ENCODE measurements around the gene CLRN2. TPM values are rescaled to one million over a fixed set of nuclear protein-coding genes. Genes with fewer than 3 reads are reported as not detected.

The CLRN2 gene, protein sequence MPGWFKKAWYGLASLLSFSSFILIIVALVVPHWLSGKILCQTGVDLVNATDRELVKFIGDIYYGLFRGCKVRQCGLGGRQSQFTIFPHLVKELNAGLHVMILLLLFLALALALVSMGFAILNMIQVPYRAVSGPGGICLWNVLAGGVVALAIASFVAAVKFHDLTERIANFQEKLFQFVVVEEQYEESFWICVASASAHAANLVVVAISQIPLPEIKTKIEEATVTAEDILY
- polyA plus RNA-seq (2012; ENCODE audit: insufficient read depth, insufficient read length) = not detected

DNA sequence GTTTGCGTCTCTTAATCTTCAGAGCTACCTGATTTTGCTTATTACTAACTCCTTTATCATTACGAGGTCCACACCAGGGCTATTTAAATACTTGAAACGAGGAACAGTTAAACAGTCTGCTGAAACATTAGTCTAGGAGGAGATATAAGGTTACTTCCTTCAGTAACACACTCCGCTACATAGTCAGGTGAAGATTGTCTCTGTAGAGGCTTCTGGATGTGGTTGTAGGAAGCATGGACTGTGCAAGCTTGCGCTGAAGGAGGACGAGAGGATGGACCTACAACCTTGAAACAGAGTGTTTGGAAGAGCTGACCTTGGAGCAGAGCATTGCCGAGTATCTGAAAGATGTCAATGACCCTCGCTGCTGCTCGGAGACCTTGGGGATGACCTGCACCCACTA lies at the start of gene CLRN2:
CLRN2 (plus strand) TSS at position 301 of the 400 bp plus-strand sequence. CDS start 102 bp downstream, outside the sequence.
- no peak within 1 kb of the TSS for H3K4me3 ChIP-seq (ENCODE audit: low read length)

DNA sequence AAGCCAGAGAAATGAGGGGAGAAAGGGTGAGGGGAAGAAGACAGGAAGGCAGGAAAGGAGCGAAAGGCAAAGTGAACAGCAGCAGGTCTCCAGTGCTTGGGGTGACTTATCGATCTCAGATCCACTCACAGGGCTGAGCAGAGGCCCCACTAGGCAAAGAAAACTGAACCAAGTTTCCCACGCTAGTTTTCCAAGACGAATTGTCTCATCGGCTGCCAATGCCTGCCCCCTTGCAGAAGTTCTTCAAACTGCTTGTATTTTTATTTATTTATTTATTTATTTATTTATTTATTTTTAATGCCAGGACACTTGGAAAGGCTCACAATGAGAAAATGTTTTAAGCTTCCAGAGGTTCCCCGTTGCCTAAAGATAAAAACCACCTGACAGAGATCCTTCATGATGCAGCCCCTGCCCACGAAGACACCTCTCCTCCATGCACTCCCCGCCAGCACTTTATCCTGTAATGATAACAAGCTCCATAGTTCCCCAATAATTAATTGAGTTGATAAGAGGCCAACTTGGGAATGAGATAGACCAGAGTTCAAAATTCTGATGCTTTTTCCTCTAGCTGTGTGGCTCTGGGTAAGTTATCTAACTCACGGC lies 46.2 kb upstream of the CLRN2 start:
- no peak overlapping the region for H3K4me3 ChIP-seq (ENCODE audit: low read length)
- DNase-seq (ENCODE audit: low read depth, low spot score) = no peak

More for the DNA sequence above, at the start of gene CLRN2:
- no peak for DNase-seq (ENCODE audit: low read depth, low spot score)

DNA sequence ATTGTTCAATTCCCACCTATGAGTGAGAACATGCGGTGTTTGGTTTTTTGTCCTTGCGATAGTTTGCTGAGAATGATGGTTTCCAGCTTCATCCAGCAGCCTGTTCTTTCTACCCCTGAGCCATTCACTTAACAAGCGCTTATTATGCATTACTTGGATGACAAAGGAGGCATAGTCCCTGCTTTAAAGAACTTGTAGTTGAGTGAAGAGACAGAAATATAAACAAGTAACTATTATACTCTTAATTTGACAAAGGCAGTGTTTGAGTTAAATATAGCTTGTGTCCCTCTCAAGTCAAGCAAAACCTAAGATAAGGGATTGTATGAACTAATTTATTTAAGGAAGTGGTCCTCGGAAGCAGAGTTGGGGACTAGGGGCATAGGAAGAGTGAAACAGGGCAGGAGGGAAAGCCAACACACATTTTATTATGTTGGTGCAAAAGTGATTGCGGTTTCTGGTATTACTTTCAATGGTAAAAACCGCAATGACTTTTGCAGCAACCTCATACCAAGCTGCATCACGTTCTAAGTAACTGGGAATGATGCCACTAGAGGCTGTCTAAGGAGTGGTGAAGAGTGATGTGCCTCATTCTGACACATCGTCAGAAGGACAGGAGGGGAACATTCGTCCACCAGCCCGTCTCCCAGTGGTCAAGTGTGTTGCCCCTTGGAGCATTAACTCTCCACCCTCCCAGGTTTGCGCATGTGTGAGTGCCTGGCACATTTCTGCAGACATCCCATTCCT lies 44.9 kb upstream of the CLRN2 start:
- no peak overlapping the region for H3K4me3 ChIP-seq (ENCODE audit: low read length)
- DNase-seq (ENCODE audit: low read depth, low spot score) = no peak

DNA sequence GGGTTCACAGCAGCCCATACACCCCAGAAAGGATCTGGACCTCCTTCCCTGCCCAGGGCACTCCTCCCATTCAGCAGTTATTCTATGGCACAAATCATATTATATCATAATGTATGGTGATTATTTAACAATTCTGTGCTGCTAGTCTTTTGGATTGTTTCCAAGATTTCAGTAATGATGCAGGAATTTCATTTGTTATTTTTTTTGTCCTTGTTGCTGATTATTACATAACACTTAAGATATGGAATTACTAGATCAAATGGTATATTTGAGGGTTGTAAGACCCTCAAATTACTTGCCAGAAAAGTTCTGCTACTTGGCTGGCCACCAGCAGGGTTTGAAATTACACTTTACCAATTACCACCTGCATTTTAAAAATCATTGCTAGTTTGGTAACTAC lies 39.5 kb upstream of the CLRN2 start:
- no peak for DNase-seq (ENCODE audit: low read depth, low spot score)

DNA sequence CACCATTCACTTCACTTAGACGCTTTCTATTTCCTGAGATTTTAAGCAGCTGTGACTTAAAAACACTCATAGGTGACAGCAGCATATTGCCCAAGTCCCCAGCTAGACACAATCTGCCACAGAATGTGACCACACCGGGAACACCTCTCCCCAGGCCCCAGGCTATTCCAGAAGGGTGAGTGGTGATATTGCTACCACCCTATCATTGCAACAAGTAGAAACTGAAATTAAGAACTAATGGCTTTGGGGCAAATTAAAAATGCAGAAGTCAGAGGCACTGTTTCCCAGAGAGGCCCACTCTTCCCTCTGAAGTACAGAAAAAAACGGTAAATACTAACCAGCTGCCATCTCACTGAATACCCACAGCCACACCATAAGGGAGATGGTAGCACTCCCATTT lies 38.1 kb upstream of the CLRN2 start:
- DNase-seq (ENCODE audit: low read depth, low spot score) = no peak
- H3K4me3 ChIP-seq (ENCODE audit: low read length) = no peak overlapping the region

More for the DNA sequence above, 39.5 kb upstream of the CLRN2 start:
- no peak overlapping the region for H3K4me3 ChIP-seq (ENCODE audit: low read length)

DNA sequence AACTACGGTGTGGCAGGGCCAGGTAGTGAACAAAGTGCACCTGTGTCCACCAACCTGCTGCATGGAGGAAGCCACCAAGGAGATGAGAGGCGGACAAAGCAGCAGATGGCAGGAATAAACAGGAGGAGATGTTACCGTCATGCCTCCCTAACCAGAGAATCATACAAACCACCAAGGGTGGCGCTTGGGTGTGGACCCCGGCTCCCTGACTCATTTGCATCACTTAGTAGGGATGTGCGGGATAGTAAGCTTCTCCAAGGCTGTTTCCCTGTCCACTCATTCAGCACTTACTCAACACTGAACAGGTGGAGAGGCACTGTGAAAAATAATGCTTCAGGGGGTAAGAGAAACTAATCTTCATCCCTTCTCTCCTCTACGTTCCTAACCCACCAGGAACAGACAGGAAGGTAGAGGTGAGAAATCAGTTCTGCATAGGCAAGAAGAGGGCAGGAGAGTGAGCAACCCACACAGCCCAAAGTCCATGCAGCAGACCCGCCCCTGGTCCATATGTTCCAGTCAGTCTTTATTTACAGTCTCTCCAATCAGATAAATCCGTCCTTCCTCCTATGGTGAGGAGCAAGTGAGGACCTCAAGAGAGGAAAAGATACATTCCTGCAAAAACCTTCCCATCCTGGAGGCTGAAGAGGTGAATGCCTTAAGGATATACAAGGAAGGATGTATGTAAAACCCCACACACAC lies 37.0 kb upstream of the CLRN2 start:
- DNase-seq (ENCODE audit: low read depth, low spot score) = no peak
- no peak overlapping the region for H3K4me3 ChIP-seq (ENCODE audit: low read length)

DNA sequence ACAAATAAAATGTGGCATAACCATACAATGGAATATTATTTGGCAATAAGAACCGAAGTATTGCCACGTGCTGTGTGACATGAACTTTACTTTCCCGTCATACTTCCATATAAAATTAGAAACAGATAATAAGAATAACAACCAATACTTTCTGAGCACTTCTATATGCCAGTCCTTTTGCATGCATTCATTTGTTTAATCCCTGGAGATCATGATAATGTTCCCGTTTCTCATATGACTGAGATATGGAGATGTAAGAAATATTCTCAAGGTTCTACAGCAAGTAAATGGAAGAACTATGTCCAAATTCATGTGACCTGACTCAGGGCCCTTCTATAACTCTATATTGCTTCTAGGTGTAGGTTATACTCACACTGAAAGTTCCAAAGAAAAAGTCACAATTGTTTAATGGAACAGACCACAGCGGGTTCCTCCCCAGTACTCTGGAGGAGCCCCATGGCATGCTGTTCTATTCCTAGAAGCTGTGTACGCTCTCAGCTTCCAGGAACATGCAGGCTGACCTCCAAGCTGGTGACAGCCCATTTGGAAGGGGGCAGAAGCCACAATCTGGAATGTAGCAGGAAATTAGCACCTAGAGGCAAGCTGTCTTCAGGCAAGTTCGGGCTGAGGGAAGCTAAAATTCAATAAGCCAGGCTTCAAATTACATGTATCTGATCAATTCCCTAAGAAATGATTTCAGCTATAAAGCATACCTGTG lies 34.6 kb upstream of the CLRN2 start:
- no peak overlapping the region for H3K4me3 ChIP-seq (ENCODE audit: low read length)
- no peak for DNase-seq (ENCODE audit: low read depth, low spot score)

DNA sequence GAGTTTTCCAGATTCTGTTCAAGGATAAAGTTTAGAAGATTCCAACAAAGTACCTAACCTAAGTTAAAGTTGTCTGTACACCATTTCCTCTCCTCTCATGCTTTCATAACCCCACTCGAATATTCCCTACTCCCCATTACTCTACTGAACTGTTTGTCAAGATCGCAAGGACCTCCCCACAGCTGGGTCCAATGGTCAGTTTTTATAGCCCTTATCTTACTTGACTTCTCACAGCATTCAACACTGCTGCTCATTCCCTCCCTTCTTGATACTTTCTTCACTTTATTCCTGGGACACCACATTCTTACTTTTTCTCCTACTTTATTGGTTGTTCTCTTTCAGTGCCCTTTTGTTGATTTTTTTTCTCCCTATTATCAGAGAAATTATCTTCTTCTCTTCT lies 34.0 kb upstream of the CLRN2 start:
- no peak for DNase-seq (ENCODE audit: low read depth, low spot score)
- H3K4me3 ChIP-seq (ENCODE audit: low read length) = no peak overlapping the region

DNA sequence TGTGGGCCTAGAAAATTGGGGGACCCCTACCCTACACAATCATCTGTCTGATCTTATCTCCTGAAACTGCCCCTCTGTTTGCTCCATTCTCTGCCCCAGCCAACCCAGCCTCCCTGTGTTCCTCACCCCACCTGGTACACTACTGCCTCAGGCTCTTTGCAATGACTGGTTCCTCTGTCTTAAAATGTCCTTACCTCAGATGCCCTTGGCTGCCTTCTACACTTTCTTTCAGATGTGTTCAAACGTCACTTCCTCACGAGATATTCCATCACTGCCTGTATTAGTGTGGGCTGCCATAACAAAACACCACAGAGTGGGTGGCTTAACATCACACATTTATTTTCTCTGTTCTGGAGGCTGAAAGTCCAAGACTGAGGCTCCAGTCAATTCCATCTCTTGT lies 32.2 kb upstream of the CLRN2 start:
- H3K4me3 ChIP-seq (ENCODE audit: low read length) = no peak overlapping the region
- no peak for DNase-seq (ENCODE audit: low read depth, low spot score)

DNA sequence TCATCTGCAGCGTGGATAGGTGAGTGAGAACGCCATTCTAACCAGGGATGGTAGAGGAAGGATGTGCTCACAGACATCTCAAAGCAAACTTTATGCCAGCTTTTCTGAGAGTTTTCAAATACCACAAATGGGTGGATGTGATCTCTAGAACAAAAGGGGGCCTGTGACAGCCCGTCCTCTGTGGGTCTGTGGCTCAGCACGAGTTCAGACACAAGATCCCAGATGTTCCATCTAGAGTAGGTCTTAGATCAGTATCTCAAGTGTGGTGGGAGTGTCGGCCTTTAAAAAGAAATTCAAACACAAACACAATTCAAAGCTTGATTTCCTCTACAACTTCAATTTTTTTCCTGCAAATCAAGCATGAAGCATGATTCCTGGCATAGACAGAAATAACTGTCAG lies 25.8 kb upstream of the CLRN2 start:
- H3K4me3 ChIP-seq (ENCODE audit: low read length) = no peak overlapping the region
- DNase-seq (ENCODE audit: low read depth, low spot score) = peak; percentile 86

DNA sequence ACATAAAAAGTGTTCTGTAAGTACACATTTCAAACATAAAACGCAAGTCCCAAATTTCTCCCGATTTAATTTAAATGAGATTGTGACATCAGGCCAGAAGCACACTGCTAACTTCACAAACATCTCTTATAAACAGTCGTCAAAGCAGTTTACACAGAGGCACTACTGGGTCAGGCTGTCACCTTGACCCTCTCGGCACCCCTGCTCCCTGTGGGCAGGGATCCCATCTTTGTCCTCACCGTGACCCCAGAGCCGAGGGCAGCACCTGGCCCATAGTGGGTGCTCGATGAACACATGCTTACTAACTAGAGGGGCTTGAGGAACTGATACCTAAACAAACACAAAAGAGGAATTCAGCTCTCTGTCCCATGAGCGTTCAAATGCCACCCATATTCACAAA lies 25.2 kb upstream of the CLRN2 start:
- no peak overlapping the region for H3K4me3 ChIP-seq (ENCODE audit: low read length)
- no peak for DNase-seq (ENCODE audit: low read depth, low spot score)

DNA sequence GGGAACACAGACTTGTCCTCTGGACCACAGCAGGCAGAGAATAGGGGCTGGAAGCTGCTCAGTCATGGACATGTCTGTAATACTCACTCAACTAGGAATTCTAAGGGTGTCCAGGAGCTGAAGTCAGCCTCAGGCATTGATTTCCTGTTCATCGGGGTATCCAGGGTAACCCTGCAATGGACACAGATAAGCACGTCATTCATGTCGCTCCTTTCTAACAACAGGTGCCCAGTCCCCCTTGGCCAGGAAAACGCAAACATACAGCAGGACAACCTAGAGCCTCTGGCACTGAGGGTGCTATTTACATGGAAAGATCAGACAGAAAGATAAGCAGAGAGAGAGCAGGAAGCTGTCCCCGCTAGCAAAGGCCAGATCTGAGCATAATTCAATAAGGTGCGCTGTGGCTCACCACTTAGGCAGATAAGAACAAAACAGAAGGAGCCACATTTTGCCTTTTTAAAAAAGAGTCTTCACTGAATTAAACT lies 24.3 kb upstream of the CLRN2 start:
- peak; percentile 69 for DNase-seq (ENCODE audit: low read depth, low spot score)
- no peak overlapping the region for H3K4me3 ChIP-seq (ENCODE audit: low read length)

DNA sequence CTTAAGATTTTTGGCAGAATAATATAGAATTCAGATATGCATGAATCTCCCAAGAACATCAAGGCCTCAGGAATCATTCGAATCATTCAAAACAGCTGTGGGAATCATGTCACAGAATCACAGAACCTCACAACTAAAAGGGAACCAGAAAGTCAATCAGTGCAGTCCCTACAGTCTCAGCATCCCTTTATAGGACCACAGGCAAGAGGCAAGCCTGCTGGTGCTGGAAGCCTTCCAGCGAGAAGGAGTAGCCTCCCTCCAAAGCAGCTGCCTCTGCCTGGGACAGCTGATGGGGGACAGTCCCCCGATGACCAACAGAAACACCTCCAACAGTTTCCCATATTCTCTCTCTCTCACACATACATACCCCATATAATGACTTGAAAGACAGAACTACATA lies 23.8 kb upstream of the CLRN2 start:
- no peak overlapping the region for H3K4me3 ChIP-seq (ENCODE audit: low read length)
- DNase-seq (ENCODE audit: low read depth, low spot score) = no peak

DNA sequence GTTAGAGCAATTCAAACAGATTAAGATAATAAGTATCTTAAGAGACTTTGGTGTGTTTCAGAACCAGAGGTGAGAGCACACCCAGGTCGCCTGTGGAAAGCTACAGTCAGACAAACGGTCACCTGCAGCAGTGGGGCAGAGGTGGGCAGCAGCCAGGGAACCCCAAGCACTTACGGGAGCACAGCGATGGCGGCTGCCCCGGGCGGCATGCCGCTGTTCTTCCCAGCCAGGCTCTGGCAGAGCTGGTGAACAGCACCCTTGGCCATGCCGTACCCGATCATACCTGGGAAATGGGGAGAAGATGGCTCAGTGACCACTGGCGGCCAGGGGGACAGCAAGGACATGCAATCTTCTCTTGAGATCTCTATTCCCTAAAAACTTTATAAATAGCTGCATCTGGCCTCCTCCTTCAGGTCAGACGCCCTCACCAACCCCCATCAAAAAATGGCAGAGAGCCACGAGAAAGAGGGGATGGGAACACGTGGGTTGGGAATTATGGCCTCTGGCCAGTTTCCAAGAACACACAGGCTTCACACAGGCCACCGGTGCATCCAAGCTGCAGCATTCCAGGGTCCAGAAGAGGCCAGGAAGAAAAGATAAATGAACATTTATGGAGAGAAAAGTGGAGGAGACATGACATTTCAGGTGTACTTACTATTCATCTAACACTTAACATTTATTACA lies 22.8 kb upstream of the CLRN2 start:
- no peak for DNase-seq (ENCODE audit: low read depth, low spot score)
- no peak overlapping the region for H3K4me3 ChIP-seq (ENCODE audit: low read length)

DNA sequence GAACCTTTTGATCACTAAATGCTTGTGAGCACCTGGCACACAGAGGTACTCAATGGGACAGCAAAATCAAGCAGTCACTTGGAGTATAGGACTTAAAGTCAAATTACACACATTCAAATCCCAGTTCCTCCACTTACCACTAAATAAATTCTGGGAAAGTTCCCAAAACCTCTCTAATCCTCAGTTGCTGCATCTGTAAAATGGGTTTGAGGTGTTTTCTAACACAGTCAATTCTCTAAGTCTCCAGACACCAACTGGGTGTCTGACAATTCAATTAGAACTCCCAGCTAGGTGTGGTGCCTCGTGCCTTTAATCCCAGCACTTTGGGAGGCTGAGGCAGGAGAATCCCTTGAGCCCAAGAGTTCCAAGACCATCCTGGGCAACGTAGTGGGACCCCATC lies 22.1 kb upstream of the CLRN2 start:
- H3K4me3 ChIP-seq (ENCODE audit: low read length) = no peak overlapping the region
- DNase-seq (ENCODE audit: low read depth, low spot score) = no peak

DNA sequence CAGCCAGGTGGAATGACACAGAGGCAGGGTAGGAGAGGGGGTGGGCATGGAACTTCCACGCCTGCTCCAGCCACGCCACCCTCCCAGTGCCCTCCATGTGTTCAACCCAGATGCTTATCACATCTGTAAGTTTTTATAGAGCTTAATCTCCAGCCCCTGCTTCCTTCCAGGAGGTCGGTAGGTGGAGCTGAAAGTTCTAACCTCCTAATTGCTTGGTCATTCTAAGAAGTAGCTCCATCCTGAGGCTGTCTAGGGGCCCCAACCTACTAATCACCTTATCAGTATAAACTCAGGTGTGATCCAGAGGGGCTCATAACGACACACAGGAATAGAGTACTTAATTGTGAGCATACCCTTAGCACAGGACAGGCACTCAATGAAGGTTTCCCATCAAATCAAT lies 21.3 kb upstream of the CLRN2 start:
- no peak for DNase-seq (ENCODE audit: low read depth, low spot score)
- no peak overlapping the region for H3K4me3 ChIP-seq (ENCODE audit: low read length)

DNA sequence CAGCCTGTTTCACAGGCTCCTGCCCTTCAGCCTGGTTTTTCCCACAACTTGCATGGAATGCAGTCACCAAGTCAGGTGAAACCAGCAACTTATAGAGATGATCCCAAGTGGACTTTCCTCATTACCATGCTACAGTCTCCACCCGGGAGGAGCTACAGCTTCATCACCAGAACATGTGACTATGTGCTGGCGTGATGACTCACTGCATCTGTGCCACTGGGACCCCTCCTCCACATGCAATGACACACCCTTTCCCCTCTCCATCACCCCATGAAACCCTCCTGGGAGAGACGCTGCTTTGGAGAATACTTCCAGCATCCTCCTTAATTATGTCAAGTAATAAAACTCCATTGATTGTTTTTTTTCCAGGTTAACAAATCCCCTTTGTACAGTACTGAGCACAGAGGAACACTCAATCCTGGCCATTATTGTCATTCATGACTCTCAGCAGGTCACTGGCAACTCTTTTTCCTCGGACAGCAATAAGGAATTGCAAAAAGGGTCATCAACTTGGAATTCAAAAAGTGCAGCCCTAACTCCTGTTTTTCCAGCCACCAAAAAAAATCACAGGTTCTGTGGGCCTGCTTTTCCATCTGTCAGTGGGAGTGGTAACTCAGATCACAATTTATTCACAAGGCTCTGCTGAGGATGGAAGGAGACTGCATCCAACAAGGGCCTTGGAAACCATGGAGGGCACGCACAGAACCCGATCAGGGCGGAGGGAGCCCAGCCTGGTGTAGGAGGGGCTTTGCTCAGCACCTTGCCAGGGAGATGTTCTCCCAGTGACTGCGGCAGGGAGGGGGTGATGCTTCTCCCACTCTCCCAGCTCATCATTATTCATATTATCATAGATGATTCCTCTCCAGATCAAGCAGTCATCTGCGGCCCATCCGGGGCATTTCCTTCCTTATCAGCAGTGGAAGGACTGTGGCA lies 20.4 kb upstream of the CLRN2 start:
- no peak overlapping the region for H3K4me3 ChIP-seq (ENCODE audit: low read length)
- DNase-seq (ENCODE audit: low read depth, low spot score) = no peak
